HL-60 (cell line): Measurements from ENCODE around the gene ZNF384.

ENCODE experiments used
- DNase-seq, 2 experiments: peaks; one replicate each; pipeline ENCODE4 v3.0.0-alpha.2; 2010 to 2020; ENCODE audit warnings: low read depth in 1 of 2, low spot score in 1 of 2
- H3K27ac ChIP-seq: fragments of 250-450 bp; sonication (Bioruptor Pico); replicated peaks from 2 replicates; pipeline ENCODE4 v1.5.1; 2020; ENCODE audit warnings: mild to moderate bottlenecking, moderate library complexity
- H3K27me3 ChIP-seq: fragments of 250-450 bp; sonication (Bioruptor Pico); 2 replicates; pipeline ENCODE4 v1.5.1; 2021; ENCODE audit warnings: mild to moderate bottlenecking, moderate library complexity; ENCODE audit not compliant: insufficient read depth, poor library complexity, severe bottlenecking
- H3K4me3 ChIP-seq: replicated peaks from 2 replicates; pipeline ENCODE4 v1.5.1; 2011; ENCODE audit warnings: mild to moderate bottlenecking, control low read depth, low read length; ENCODE audit not compliant: insufficient read depth
- GABPA ChIP-seq: IDR thresholded peaks from 2 replicates; pipeline ENCODE4 v1.6.1; 2012; ENCODE audit warnings: low read depth
- POLR2AphosphoS5 ChIP-seq: IDR thresholded peaks from 2 replicates; pipeline ENCODE4 v1.6.1; 2012; ENCODE audit warnings: low read depth
- SPI1 ChIP-seq: IDR thresholded peaks from 2 replicates; pipeline ENCODE4 v1.6.1; 2012; ENCODE audit warnings: low read depth, mild to moderate bottlenecking, borderline replicate concordance
- TF ChIP-seq, protein P1 (sequence below): IDR thresholded peaks from 2 replicates; pipeline ENCODE4 v1.6.1; 2012; ENCODE audit warnings: low read depth; ENCODE audit not compliant: insufficient replicate concordance
- TF ChIP-seq, protein P2 (sequence below): IDR thresholded peaks from one replicate; pipeline ENCODE4 v1.5.1; 2011; ENCODE audit warnings: low read length, control low read depth, inconsistent platforms; ENCODE audit not compliant: insufficient read depth

Gene ZNF384

DNA sequence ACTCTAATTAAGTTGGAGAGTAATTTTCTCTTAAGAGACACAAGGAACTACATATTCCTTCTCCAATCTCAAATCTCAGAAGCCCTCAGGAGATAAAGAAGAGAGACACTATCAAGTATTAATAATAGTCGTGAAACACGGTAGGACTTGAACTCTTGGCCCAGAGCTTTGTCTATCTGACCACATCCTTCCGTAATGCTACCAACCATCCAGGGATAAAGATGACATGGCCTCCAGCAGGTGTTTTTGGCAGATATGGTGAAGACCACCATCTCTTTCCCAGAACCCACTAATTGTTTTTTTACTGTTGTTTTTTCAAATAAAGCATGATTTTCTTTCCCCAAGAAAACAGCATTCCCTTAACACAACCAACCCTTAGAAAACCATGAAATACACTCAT is 3.4 kb downstream of the ZNF384 start:
- H3K27ac ChIP-seq: no peak overlapping the region
- no peaks in the 10 kb centered on the region for H3K27me3 ChIP-seq
- TF ChIP-seq, protein P1, sequence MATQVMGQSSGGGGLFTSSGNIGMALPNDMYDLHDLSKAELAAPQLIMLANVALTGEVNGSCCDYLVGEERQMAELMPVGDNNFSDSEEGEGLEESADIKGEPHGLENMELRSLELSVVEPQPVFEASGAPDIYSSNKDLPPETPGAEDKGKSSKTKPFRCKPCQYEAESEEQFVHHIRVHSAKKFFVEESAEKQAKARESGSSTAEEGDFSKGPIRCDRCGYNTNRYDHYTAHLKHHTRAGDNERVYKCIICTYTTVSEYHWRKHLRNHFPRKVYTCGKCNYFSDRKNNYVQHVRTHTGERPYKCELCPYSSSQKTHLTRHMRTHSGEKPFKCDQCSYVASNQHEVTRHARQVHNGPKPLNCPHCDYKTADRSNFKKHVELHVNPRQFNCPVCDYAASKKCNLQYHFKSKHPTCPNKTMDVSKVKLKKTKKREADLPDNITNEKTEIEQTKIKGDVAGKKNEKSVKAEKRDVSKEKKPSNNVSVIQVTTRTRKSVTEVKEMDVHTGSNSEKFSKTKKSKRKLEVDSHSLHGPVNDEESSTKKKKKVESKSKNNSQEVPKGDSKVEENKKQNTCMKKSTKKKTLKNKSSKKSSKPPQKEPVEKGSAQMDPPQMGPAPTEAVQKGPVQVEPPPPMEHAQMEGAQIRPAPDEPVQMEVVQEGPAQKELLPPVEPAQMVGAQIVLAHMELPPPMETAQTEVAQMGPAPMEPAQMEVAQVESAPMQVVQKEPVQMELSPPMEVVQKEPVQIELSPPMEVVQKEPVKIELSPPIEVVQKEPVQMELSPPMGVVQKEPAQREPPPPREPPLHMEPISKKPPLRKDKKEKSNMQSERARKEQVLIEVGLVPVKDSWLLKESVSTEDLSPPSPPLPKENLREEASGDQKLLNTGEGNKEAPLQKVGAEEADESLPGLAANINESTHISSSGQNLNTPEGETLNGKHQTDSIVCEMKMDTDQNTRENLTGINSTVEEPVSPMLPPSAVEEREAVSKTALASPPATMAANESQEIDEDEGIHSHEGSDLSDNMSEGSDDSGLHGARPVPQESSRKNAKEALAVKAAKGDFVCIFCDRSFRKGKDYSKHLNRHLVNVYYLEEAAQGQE: no peak
- TF ChIP-seq POLR2AphosphoS5 (no peak), SPI1 (no peak), GABPA (no peak)
- TF ChIP-seq, protein P2, sequence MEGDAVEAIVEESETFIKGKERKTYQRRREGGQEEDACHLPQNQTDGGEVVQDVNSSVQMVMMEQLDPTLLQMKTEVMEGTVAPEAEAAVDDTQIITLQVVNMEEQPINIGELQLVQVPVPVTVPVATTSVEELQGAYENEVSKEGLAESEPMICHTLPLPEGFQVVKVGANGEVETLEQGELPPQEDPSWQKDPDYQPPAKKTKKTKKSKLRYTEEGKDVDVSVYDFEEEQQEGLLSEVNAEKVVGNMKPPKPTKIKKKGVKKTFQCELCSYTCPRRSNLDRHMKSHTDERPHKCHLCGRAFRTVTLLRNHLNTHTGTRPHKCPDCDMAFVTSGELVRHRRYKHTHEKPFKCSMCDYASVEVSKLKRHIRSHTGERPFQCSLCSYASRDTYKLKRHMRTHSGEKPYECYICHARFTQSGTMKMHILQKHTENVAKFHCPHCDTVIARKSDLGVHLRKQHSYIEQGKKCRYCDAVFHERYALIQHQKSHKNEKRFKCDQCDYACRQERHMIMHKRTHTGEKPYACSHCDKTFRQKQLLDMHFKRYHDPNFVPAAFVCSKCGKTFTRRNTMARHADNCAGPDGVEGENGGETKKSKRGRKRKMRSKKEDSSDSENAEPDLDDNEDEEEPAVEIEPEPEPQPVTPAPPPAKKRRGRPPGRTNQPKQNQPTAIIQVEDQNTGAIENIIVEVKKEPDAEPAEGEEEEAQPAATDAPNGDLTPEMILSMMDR: no peak
- no peak overlapping the region for H3K4me3 ChIP-seq
- DNase-seq: no peak

DNA sequence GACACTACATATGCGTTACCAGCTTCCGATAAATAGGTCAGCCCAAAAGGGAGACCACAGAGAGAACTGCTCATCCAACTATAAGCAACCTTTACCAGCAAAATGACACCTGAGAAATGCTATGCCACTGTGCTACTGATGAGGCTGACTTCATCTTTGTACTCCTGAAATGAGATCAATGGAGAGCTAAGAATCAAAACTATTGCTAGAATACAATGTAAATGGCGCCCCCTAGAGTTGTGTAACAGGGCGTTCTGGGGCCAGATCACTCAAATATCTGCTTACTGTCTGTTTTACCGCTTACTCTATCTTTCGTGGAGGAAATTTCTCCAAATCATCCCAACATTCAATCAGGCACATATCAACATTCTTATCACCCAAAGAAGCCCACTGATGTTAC is 4.6 kb downstream of the ZNF384 start:
- Histone ChIP-seq H3K27ac (no peak overlapping the region), H3K4me3 (no peak overlapping the region), H3K27me3 (no peaks in the 10 kb centered on the region)
- peak; percentile 36 to 56 for DNase-seq
- TF ChIP-seq, protein P2: peak; percentile 22
- no peak for TF ChIP-seq POLR2AphosphoS5

DNA sequence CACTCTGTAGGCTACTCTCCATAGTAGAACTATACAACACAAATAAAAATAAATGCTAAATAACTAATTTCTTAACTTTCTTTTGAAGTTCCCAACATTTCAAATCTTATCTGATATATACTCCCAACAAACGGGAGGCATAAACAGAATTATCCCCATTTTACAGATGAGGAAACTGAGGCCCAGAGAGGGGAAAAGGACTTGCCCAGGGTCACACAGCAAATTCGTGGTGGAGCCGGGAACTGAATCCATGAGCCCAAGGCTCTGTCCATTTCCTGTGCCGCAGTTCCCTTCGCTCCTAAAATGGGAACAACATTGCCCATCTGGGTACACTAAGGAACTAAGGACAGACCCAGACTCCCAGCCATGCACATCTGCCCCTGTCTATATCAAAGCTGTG is 12.2 kb downstream of the ZNF384 start:
- no peak overlapping the region for H3K4me3 ChIP-seq
- DNase-seq: no peak
- no peak overlapping the region for H3K27ac ChIP-seq
- TF ChIP-seq, protein P1: no peak
- TF ChIP-seq GABPA (no peak), SPI1 (no peak), POLR2AphosphoS5 (no peak)
- TF ChIP-seq, protein P2: no peak
- H3K27me3 ChIP-seq: no peaks in the 10 kb centered on the region

DNA sequence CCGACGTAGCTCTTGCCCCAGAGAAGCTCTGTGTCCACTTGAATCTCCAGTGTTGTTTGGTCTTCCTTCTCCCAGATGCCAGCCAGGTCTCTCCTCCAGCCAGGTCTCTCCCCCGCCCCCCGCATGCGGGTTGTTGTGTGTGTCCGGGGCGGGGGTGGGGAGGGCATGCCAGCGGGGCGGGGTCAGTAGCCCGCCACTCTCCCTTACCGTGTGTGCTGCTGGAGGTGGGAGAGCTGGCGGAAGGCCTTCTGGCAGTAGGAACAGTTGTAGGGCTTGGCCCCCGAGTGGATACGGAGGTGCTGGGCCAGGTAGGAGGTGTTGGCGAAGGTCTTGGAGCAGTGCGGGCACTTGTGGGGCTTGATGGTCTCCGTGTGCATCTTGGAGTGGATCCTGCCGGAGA is 17.0 kb downstream of the ZNF384 start:
- no peak for TF ChIP-seq SPI1
- TF ChIP-seq, protein P2: no peak
- no peak for TF ChIP-seq GABPA
- TF ChIP-seq, protein P1: no peak
- no peak for TF ChIP-seq POLR2AphosphoS5
- H3K27ac ChIP-seq: no peak overlapping the region
- no peak for DNase-seq
- no peak overlapping the region for H3K4me3 ChIP-seq
- no peaks in the 10 kb centered on the region for H3K27me3 ChIP-seq
